Heart left ventricle (tissue), 16 donors: ENCODE measurements around the gene PNKP. TPM values are rescaled to one million over a fixed set of nuclear protein-coding genes. Genes with fewer than 3 reads are reported as not detected.

ENCODE experiments used
- ATAC-seq, 4 donors: fragments of 200-7000 bp; cut with Tn5 transposase; one replicate each; pipeline ENCODE4 v1.9.1; 2020 to 2022; ENCODE audit warnings: moderate library complexity in 4 of 4, mild to moderate bottlenecking in 3 of 4, moderate number of reproducible peaks in 1 of 4
- DNase-seq, 5 donors: peaks; one replicate each; pipeline ENCODE4 v3.0.0-alpha.2; 2020
- H3K27ac ChIP-seq, 12 donors: fragments of 200-600 bp; sonication (generic) in 4 of 12; one replicate each; pipeline versions ENCODE4 v1.5.0 to v1.8.0; 2016 to 2022; ENCODE audit warnings: mild to moderate bottlenecking in 2 of 12
- H3K27me3 ChIP-seq, 9 donors: fragments of 200-600 bp; sonication (generic) in 2 of 9; one replicate each; pipeline versions ENCODE4 v1.5.1 to v1.8.0; 2016 to 2022; ENCODE audit warnings: mild to moderate bottlenecking in 3 of 9
- H3K36me3 ChIP-seq, 9 donors: fragments of 200-600 bp; sonication (generic) in 2 of 9; one replicate each; pipeline versions ENCODE4 v1.5.0 to v1.8.0; 2018 to 2022; ENCODE audit warnings: mild to moderate bottlenecking in 2 of 9
- H3K4me1 ChIP-seq, 12 donors: fragments of 200-600 bp; sonication (generic) in 4 of 12; one replicate each; pipeline versions ENCODE4 v1.5.0 to v1.8.0; 2016 to 2022; ENCODE audit warnings: mild to moderate bottlenecking in 3 of 12
- H3K4me3 ChIP-seq, 12 donors: fragments of 200-600 bp; sonication (generic) in 4 of 12; one replicate each; pipeline versions ENCODE4 v1.5.0 to v1.8.0; 2017 to 2022; ENCODE audit warnings: mild to moderate bottlenecking in 9 of 12, moderate library complexity in 4 of 12
- H3K9me3 ChIP-seq, 12 donors: fragments of 200-600 bp; sonication (generic) in 4 of 12; one replicate each; pipeline versions ENCODE4 v1.5.0 to v1.8.0; 2016 to 2022; ENCODE audit warnings: mild to moderate bottlenecking in 1 of 12
- POLR2A ChIP-seq, 2 donors: fragments of 450-650 bp; IDR thresholded peaks; one replicate each; pipeline ENCODE4 v1.6.1; 2017; ENCODE audit warnings: antibody characterized with exemption in 2 of 2, mild to moderate bottlenecking in 2 of 2, moderate library complexity in 2 of 2
- WGBS, 4 donors: extraction: QIAGEN DNeasy Blood & Tissue Kit in 2 of 4; methylation state at CpG; one replicate each; pipeline versions ENCODE4 v1.1.5 to v1.1.7; 2013 to 2018; 5-methylcytosine and 5-hydroxymethylcytosine counted together
- intact Hi-C, 10 donors: fragments of 100-400 bp; cut with DNase I; formaldehyde crosslinking; loops; one replicate each; pipeline versions ENCODE4 v1.11.1 to v1.14.2; 2022
- long read RNA-seq, 3 donors: library from polyadenylated mRNA; unstranded; transcript quantifications; one replicate each; pipeline ENCODE4 v2.0.0, GENCODE V29; 2020 to 2021
- polyA plus RNA-seq, 2 donors: library from polyadenylated mRNA; stranded (reverse); fragments of 200-250 nt; gene quantifications; one replicate each; pipeline ENCODE4 v1.2.3, GENCODE V29; 2013
- total RNA-seq, 9 donors: library from RNA; depleted of rRNA in 2 of 9; stranded (reverse); fragments of >200 nt in 2 of 9; fragmentation: NEBNext Ultra II Directional in 3 of 9; extraction: Animal tissue kit (Norgen Biotek cat#: 25700) in 3 of 9; gene quantifications; one replicate each; pipeline versions ENCODE4 v1.1.0 to v1.2.4, GENCODE V29; 2016 to 2023
- TF ChIP-seq, protein P1 (sequence below), 12 donors: fragments of 200-600 bp; sonication (generic) in 4 of 12; IDR thresholded peaks; one replicate each; pipeline versions ENCODE4 v1.5.0 to v1.8.0; 2018 to 2022; ENCODE audit warnings: antibody characterized with exemption in 12 of 12, mild to moderate bottlenecking in 5 of 12
- donor health status: ischemic (EF 13 %, LVEDD 7.1; RV severe dilation, severe dysfunction).
- donor health status: healthy with polysubstance abuse.
- donor health status: DM: no; HTN: yes; CAD: no.
- donor health status: DM: no; HTN: no; CAD: no.
- donor health status: ischemic (EF 25% LVEDD 6.9; RV normal size, moderate dysfunction).
- donor health status: ischemic (EF 25% LVEDD 5.7; RV mildly dilated, moderate dysfunction).
- donor health status: healthy.
- donor health status: DM: yes; HTN: yes; CAD: no.
- donor health status: ischemic (EF 35%, LVEDD 5.7; RV mildly dilated, moderate dysfunction).
- donor health status: nonischemic (EF 11% LVEDD 7.7; RV severe dilation, severe dysfunction).
- donor health status: DM: yes; HTN: yes; CAD: no.
- donor health status: PGD.
- donor health status: ischemic (EF 29% LVEDD 5.4; RV normal size, mild dysfunction).
- donor health status: nonischemic (EF 23%, LVEDD 6.1; RV moderate dilation, normal function).

PNKP gene
- 10 to 100 TPM; 26.6 to 57.0 (median 36.8) TPM for total RNA-seq
- 10 to 100 TPM; 32.7 to 54.7 TPM for polyA plus RNA-seq
- long read RNA-seq, donor 1, transcript PNKP-201 (17 exons, 2,041 nt): major isoform, 14 of 26 reads
- long read RNA-seq, donor 1, partial matches to known transcripts: 5 of 26 reads
- long read RNA-seq, donor 1, other reads (novel, unspliced or antisense): 2 of 26 reads
- long read RNA-seq, donor 2, transcript PNKP-207 (16 exons, 1,665 nt): minor isoform, 21 of 71 reads
- long read RNA-seq, donor 2, transcript PNKP-201 (17 exons, 2,041 nt): major isoform, 31 of 71 reads
- long read RNA-seq, donor 2, partial matches to known transcripts: 7 of 71 reads
- long read RNA-seq, donor 2, other reads (novel, unspliced or antisense): 11 of 71 reads
- long read RNA-seq, donor 3, transcript PNKP-201 (17 exons, 2,041 nt): major isoform, 12 of 19 reads
- long read RNA-seq, donor 3, partial matches to known transcripts: 3 of 19 reads
- long read RNA-seq, donor 3, other reads (novel, unspliced or antisense): 1 of 19 reads

DNA sequence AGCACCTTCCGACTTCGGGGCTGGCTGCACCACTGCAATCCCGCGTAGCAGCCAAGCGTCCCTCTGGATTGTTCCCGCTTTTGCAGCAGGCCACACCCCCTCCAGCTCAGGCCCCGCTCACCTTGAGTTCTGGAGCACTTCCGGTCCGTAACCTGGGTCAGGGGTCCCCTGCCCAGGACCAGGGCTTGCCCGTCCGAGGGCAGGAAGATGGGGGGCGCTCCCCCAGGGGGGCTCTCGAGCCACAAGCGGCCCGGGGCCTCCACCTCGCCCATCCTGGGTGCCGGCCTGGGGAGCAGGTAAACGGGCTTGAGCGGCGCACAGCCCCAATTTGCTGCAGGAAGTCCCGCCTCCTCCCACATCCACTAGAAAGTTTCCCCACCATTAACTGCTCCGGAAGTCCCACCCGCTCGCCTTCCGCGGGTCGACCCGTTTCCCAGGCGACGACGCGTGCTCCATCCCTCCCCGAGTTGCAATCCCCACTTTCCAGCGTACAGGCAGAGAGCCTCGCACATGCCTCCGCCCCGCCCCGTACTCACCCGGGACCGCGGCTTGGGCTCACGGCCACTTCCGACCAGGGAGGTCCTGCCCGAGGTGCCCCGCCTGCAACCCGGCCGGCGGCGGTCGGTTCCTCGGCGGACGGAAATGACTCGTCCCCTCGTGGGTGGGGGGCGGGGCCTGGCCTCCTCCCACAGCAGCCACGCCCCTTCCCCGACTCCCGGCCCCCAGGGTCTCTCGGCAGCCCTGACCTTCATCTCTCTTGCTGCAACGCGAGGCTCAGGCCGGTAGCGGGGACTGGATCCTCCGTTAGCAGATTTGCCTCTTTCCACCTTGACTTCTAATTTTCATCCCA, at the start of gene PNKP:
Gene PNKP (minus strand): TSS at position 644 of the 850 bp plus-strand sequence. CDS start 372 bp downstream, at position 272.
- peak within 1 kb of the TSS; percentile 61 to 92 (median 82) for H3K4me3 ChIP-seq
- peak within 1 kb of the TSS; percentile 59 to 98 (median 94) for H3K27ac ChIP-seq
- peaks cover 0 to 38% (median 26%) of the 10 kb centered on the region in 9 donors for H3K36me3 ChIP-seq
- H3K4me1 ChIP-seq: peaks cover 9 to 59% (median 43%) of the 10 kb centered on the region in 12 donors
- intact Hi-C loops: loop anchor here in 7 of 10 donors (1.0 to 10.0 kb wide), 7 partner anchors 16 to 192 kb away; partner anchors contain the start of genes MED25 (in 5 of the 7), AP2A1 (in 2 of the 7), PRMT1 (in 2 of the 7) and FUZ (in 1 of the 7)
- TF ChIP-seq, protein P1, sequence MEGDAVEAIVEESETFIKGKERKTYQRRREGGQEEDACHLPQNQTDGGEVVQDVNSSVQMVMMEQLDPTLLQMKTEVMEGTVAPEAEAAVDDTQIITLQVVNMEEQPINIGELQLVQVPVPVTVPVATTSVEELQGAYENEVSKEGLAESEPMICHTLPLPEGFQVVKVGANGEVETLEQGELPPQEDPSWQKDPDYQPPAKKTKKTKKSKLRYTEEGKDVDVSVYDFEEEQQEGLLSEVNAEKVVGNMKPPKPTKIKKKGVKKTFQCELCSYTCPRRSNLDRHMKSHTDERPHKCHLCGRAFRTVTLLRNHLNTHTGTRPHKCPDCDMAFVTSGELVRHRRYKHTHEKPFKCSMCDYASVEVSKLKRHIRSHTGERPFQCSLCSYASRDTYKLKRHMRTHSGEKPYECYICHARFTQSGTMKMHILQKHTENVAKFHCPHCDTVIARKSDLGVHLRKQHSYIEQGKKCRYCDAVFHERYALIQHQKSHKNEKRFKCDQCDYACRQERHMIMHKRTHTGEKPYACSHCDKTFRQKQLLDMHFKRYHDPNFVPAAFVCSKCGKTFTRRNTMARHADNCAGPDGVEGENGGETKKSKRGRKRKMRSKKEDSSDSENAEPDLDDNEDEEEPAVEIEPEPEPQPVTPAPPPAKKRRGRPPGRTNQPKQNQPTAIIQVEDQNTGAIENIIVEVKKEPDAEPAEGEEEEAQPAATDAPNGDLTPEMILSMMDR (IDR thresholded peaks at IDR 0.05): no peak
- TF ChIP-seq POLR2A (IDR thresholded peaks at IDR 0.05): peak in 1 of 2 donors; percentile 67
- H3K27me3 ChIP-seq: no peaks in the 10 kb centered on the region
- WGBS, 4 donors: 0 to 1% (median 0%) methylated on average over 47 to 65 of the region's 65 CpGs
- ATAC-seq (peak; percentile 30 to 69 (median 65)), DNase-seq (peak; percentile 92 to 95 (median 94))
- no peaks in the 10 kb centered on the region for H3K9me3 ChIP-seq

GRCh38 chr19:49915271-49915670, 47.9 kb upstream of the PNKP start:
- WGBS, 4 donors: 94 to 96% (median 95%) methylated on average over 6 of the region's 6 CpGs
- Histone ChIP-seq H3K36me3 (peaks cover 0 to 69% (median 27%) of the 10 kb centered on the region in 9 donors), H3K27me3 (no peaks in the 10 kb centered on the region), H3K4me3 (no peak overlapping the region), H3K27ac (no peak overlapping the region), H3K9me3 (no peaks in the 10 kb centered on the region), H3K4me1 (peaks cover 0 to 47% (median 4%) of the 10 kb centered on the region in 12 donors)
- no peak for ATAC-seq
- TF ChIP-seq, protein P1 (IDR thresholded peaks at IDR 0.05): peak in 1 of 12 donors; percentile 7
- no peak for TF ChIP-seq POLR2A (IDR thresholded peaks at IDR 0.05)
- no peak for DNase-seq
- intact Hi-C loops: no loop called here

- TF ChIP-seq POLR2A (IDR thresholded peaks at IDR 0.05): no peak
- TF ChIP-seq, protein P1 (IDR thresholded peaks at IDR 0.05): no peak
- Histone ChIP-seq H3K4me1 (peaks cover 0 to 52% (median 4%) of the 10 kb centered on the region in 12 donors), H3K9me3 (no peaks in the 10 kb centered on the region), H3K36me3 (peaks cover 0 to 73% (median 36%) of the 10 kb centered on the region in 9 donors), H3K4me3 (no peak overlapping the region), H3K27ac (no peak overlapping the region), H3K27me3 (no peaks in the 10 kb centered on the region)
- intact Hi-C loops: no loop called here
- ATAC-seq (no peak), DNase-seq (no peak)
- WGBS, 4 donors: 87 to 93% (median 92%) methylated on average over 10 of the region's 10 CpGs
Observed at GRCh38 chr19:49913720-49914119, 46.3 kb upstream of the PNKP start.
